SK-N-SH treated with all-trans-retinoic acid at 6 μM for 48 hours (cell line): ENCODE data around the gene TAF1B.
A peak's percentile ranks its signal among the peaks of the same experiment; 100 is the strongest.

Source experiments
- ATAC-seq: fragments of 200-7000 bp; cut with Tn5 transposase; 3 replicates; pipeline ENCODE4 v1.9.1; 2020; ENCODE audit warnings: mild to moderate bottlenecking, moderate library complexity
- ARNTL ChIP-seq: fragments of 450-650 bp; formaldehyde crosslinking; IDR thresholded peaks from 2 replicates; pipeline ENCODE4 v1.5.0; 2020; ENCODE audit warnings: low read depth, mild to moderate bottlenecking, moderate library complexity, borderline replicate concordance
- CREB5 ChIP-seq: fragments of 250-450 bp; sonication (Bioruptor Pico); IDR thresholded peaks from 2 replicates; pipeline ENCODE4 v1.5.1; 2020; ENCODE audit warnings: low read depth, mild to moderate bottlenecking, moderate library complexity
- ESRRG ChIP-seq: fragments of 250-450 bp; sonication (Bioruptor Pico); IDR thresholded peaks from 2 replicates; pipeline ENCODE4 v1.6.1; 2021; ENCODE audit warnings: mild to moderate bottlenecking
- ISL1 ChIP-seq: fragments of 250-450 bp; sonication (Bioruptor Pico); IDR thresholded peaks from 2 replicates; pipeline ENCODE4 v2.1.2; 2022; ENCODE audit warnings: mild to moderate bottlenecking, moderate library complexity
- OSR1 ChIP-seq: fragments of 250-450 bp; sonication (Bioruptor Pico); IDR thresholded peaks from 2 replicates; pipeline ENCODE4 v1.8.0; 2022; ENCODE audit warnings: moderate library complexity, mild to moderate bottlenecking, inconsistent platforms
- POU6F1 ChIP-seq: fragments of 250-450 bp; sonication (Bioruptor Pico); IDR thresholded peaks from 2 replicates; pipeline ENCODE4 v1.8.0; 2021; ENCODE audit warnings: low read depth, mild to moderate bottlenecking, moderate library complexity, borderline replicate concordance
- PPARA ChIP-seq: fragments of 250-450 bp; sonication (Bioruptor Pico); IDR thresholded peaks from 2 replicates; pipeline ENCODE4 v1.5.0; 2020; ENCODE audit warnings: mild to moderate bottlenecking, borderline replicate concordance
- RARB ChIP-seq: fragments of 250-450 bp; sonication (Bioruptor Pico); IDR thresholded peaks from 2 replicates; pipeline ENCODE4 v1.8.0; 2021; ENCODE audit warnings: mild to moderate bottlenecking, moderate library complexity
- SNAI2 ChIP-seq: fragments of 250-450 bp; sonication (Bioruptor Pico); IDR thresholded peaks from 2 replicates; pipeline ENCODE4 v1.5.0; 2020; ENCODE audit warnings: mild to moderate bottlenecking, moderate library complexity
- TOX ChIP-seq: fragments of 250-450 bp; sonication (Bioruptor Pico); IDR thresholded peaks from 2 replicates; pipeline ENCODE4 v1.8.0; 2021; ENCODE audit warnings: mild to moderate bottlenecking, moderate library complexity, borderline replicate concordance
- TSHZ2 ChIP-seq: fragments of 250-450 bp; sonication (Bioruptor Pico); IDR thresholded peaks from 2 replicates; pipeline ENCODE4 v1.5.0; 2020; ENCODE audit warnings: mild to moderate bottlenecking, moderate library complexity
- ZC3H10 ChIP-seq: fragments of 250-450 bp; sonication (Bioruptor Pico); IDR thresholded peaks from 2 replicates; pipeline ENCODE4 v1.5.1; 2021; ENCODE audit warnings: mild to moderate bottlenecking, moderate library complexity
- ZFP30 ChIP-seq: fragments of 450-650 bp; formaldehyde crosslinking; IDR thresholded peaks from 2 replicates; pipeline ENCODE4 v1.5.0; 2022; ENCODE audit warnings: mild to moderate bottlenecking, moderate library complexity
- ZNF565 ChIP-seq: fragments of 450-650 bp; formaldehyde crosslinking; conservative IDR thresholded peaks from 2 replicates; pipeline ENCODE4 v1.5.0; 2020; ENCODE audit warnings: low read depth, mild to moderate bottlenecking, moderate library complexity
- ZNF8 ChIP-seq: fragments of 450-650 bp; formaldehyde crosslinking; IDR thresholded peaks from 2 replicates; pipeline ENCODE4 v1.5.0; 2020; ENCODE audit warnings: mild to moderate bottlenecking, moderate library complexity

Gene TAF1B

GRCh38 chr2:9979977-9980376 is 136.7 kb downstream of the TAF1B start:
- TF ChIP-seq SNAI2 (CRISPR knock-in tag) (no peak), TSHZ2 (CRISPR knock-in tag) (no peak), OSR1 (CRISPR knock-in tag) (no peak), POU6F1 (CRISPR knock-in tag) (no peak), PPARA (CRISPR knock-in tag) (no peak), RARB (CRISPR knock-in tag) (no peak), ZC3H10 (CRISPR knock-in tag) (no peak), CREB5 (CRISPR knock-in tag) (no peak), ZNF565 (CRISPR knock-in tag) (no peak), ESRRG (CRISPR knock-in tag) (no peak)
- no peak for ATAC-seq

GRCh38 chr2:9980520-9980919 is 137.2 kb downstream of the TAF1B start:
- peak; percentile 59 for ATAC-seq
- no peak for TF ChIP-seq ARNTL
- TF ChIP-seq ISL1 (CRISPR knock-in tag), result peak; percentile 76
- TF ChIP-seq TOX (CRISPR knock-in tag), result peak; percentile 77
- peak; percentile 51; the same call in 1 of the 2 replicates for TF ChIP-seq POU6F1 (CRISPR knock-in tag)
- TF ChIP-seq ZC3H10 (CRISPR knock-in tag), result no peak
- TF ChIP-seq ZFP30 (CRISPR knock-in tag), result no peak
- TF ChIP-seq ZNF8, result no peak
- no peak for TF ChIP-seq ESRRG (CRISPR knock-in tag)

GRCh38 chr2:9981655-9982054 is 138.4 kb downstream of the TAF1B start:
- TF ChIP-seq ZFP30 (CRISPR knock-in tag), result no peak
- ATAC-seq, result no peak

GRCh38 chr2:9982248-9982647 is 139.0 kb downstream of the TAF1B start:
- TF ChIP-seq ZNF8, result no peak
- no peak for TF ChIP-seq SNAI2 (CRISPR knock-in tag)
- no peak for TF ChIP-seq PPARA (CRISPR knock-in tag)
- TF ChIP-seq, all 23 proteins: peak for 0
- ATAC-seq, result peak; percentile 71

- ATAC-seq, result no peak
- no peak for TF ChIP-seq ARNTL
- no peak for TF ChIP-seq TOX (CRISPR knock-in tag)
- no peak for TF ChIP-seq RARB (CRISPR knock-in tag)
- no peak for TF ChIP-seq ZNF8
- TF ChIP-seq TSHZ2 (CRISPR knock-in tag), result no peak
Measured at GRCh38 chr2:9982891-9983290, 139.6 kb downstream of the TAF1B start.
